CD4-positive, alpha-beta T cell treated with Interleukin-12 subunit alpha and Interleukin-12 subunit beta, for 1 hour (primary cell): ENCODE data around the gene OGDH.
"Not testable (repeated sequence)": the region's sequence is repeated elsewhere in the genome, so short reads cannot be mapped to it uniquely, and the experiment has no call there.

Experiments
- DNase-seq: peaks from one replicate; pipeline ENCODE4 v3.0.0-alpha.2; 2020

Gene OGDH

GRCh38 chr7:44673771-44674170 lies 67.3 kb downstream of the OGDH start:
- no peak for DNase-seq

- no peak for DNase-seq
Observed at GRCh38 chr7:44674381-44674780, 68.0 kb downstream of the OGDH start.

- no peak for DNase-seq
Observed at GRCh38 chr7:44676776-44677175, 70.3 kb downstream of the OGDH start.

GRCh38 chr7:44678101-44678470 lies 71.7 kb downstream of the OGDH start:
- no peak for DNase-seq

GRCh38 chr7:44678471-44679179 lies 72.2 kb downstream of the OGDH start:
- DNase-seq, result no peak

- no peak for DNase-seq
Observed at GRCh38 chr7:44681645-44682044, 75.2 kb downstream of the OGDH start.

GRCh38 chr7:44685723-44686122 lies 79.3 kb downstream of the OGDH start:
- DNase-seq, result no peak

- DNase-seq, result no peak
Observed at GRCh38 chr7:44689427-44689826, 83.0 kb downstream of the OGDH start.

GRCh38 chr7:44693641-44694313 lies 87.3 kb downstream of the OGDH start:
- DNase-seq, result no peak

- no peak for DNase-seq
Observed at GRCh38 chr7:44694326-44694725, 87.9 kb downstream of the OGDH start.

- DNase-seq, result no peak
Observed at GRCh38 chr7:44694766-44695165, 88.3 kb downstream of the OGDH start.

GRCh38 chr7:44695756-44696155 lies 89.3 kb downstream of the OGDH start:
- DNase-seq, result no peak

- DNase-seq, result no peak
Observed at GRCh38 chr7:44696728-44697127, 90.3 kb downstream of the OGDH start.

- no peak for DNase-seq
Observed at GRCh38 chr7:44697136-44698045, 91.0 kb downstream of the OGDH start.

- no peak for DNase-seq
Observed at GRCh38 chr7:44698046-44698580, 91.7 kb downstream of the OGDH start.

GRCh38 chr7:44699598-44699997 lies 93.2 kb downstream of the OGDH start:
- DNase-seq, result not testable (repeated sequence)

GRCh38 chr7:44700322-44700721 lies 93.9 kb downstream of the OGDH start:
- DNase-seq, result no peak

GRCh38 chr7:44703391-44703790 lies 97.0 kb downstream of the OGDH start:
- DNase-seq, result not testable (repeated sequence)

GRCh38 chr7:44703921-44704320 lies 97.5 kb downstream of the OGDH start:
- DNase-seq, result no peak

- DNase-seq, result no peak
Observed at GRCh38 chr7:44705434-44705833, 99.0 kb downstream of the OGDH start.

GRCh38 chr7:44706788-44707557 lies 100.5 kb downstream of the OGDH start:
- DNase-seq, result no peak

GRCh38 chr7:44707558-44708230 lies 101.3 kb downstream of the OGDH start:
- DNase-seq, result no peak
